GDM1 (cell line): ENCODE data around the gene ATP4A.
A peak's percentile ranks its signal among the peaks of the same experiment; 100 is the strongest.

Source experiments
- DNase-seq: peaks from one replicate; lab custom pipeline; 2025; lab: John Stamatoyannopoulos, UW

The ATP4A gene

GRCh38 chr19:35549174-35549788, 14.2 kb downstream of the ATP4A start:
- peak; percentile 19 for DNase-seq

GRCh38 chr19:35546532-35546931, 16.9 kb downstream of the ATP4A start:
- DNase-seq, result no peak

- no peak for DNase-seq
Measured at GRCh38 chr19:35545855-35546381, 17.5 kb downstream of the ATP4A start.

- DNase-seq, result peak; percentile 80
Measured at GRCh38 chr19:35545001-35545854, 18.2 kb downstream of the ATP4A start, which contains the start of gene TMEM147. Gene TMEM147 (plus strand): TSS chr19:35545626. CDS start chr19:35545740, 114 bp downstream.

GRCh38 chr19:35544110-35544802, 19.2 kb downstream of the ATP4A start:
- DNase-seq, result no peak

GRCh38 chr19:35543280-35544109, 20.0 kb downstream of the ATP4A start:
- no peak for DNase-seq

GRCh38 chr19:35542209-35542608, 21.2 kb downstream of the ATP4A start:
- no peak for DNase-seq

- DNase-seq, result no peak
Measured at GRCh38 chr19:35540356-35540927, 23.0 kb downstream of the ATP4A start.

GRCh38 chr19:35539850-35540249, 23.6 kb downstream of the ATP4A start:
- DNase-seq, result no peak

GRCh38 chr19:35539314-35539713, 24.1 kb downstream of the ATP4A start:
- DNase-seq, result no peak

GRCh38 chr19:35534803-35535480, 28.5 kb downstream of the ATP4A start:
- no peak for DNase-seq

- DNase-seq, result peak; percentile 53
Measured at GRCh38 chr19:35533822-35534392, 29.6 kb downstream of the ATP4A start.

GRCh38 chr19:35533201-35533821, 30.1 kb downstream of the ATP4A start, which contains the start of gene GAPDHS:
Gene GAPDHS (plus strand): TSS chr19:35533456. CDS start chr19:35533528, 72 bp downstream.
- no peak for DNase-seq

GRCh38 chr19:35531291-35531690, 32.2 kb downstream of the ATP4A start:
- no peak for DNase-seq

GRCh38 chr19:35529241-35530218, 33.9 kb downstream of the ATP4A start:
- no peak for DNase-seq

- DNase-seq, result no peak
Measured at GRCh38 chr19:35528218-35529038, 35.0 kb downstream of the ATP4A start, which contains the start of gene SBSN. Gene SBSN (minus strand): TSS chr19:35528311. CDS start chr19:35528281, 30 bp downstream.

GRCh38 chr19:35525873-35526272, 37.6 kb downstream of the ATP4A start:
- DNase-seq, result no peak
